HG03565 (cell line): ENCODE measurements around the gene RANBP3.
"Not testable (repeated sequence)": the region's sequence is repeated elsewhere in the genome, so short reads cannot be mapped to it uniquely, and the experiment has no call there.

Experiments
- ATAC-seq: cut with Tn5 transposase; IDR thresholded peaks from one replicate; pipeline ENCODE4 v1.9.1; 2021; ENCODE audit warnings: mild to moderate bottlenecking, moderate library complexity; ENCODE audit not compliant: unreplicated experiment

Gene RANBP3

GRCh38 chr19:6006896-6007295 lies 29.0 kb upstream of the RANBP3 start:
- ATAC-seq, result no peak

- ATAC-seq, result not testable (repeated sequence)
Measured at GRCh38 chr19:6006070-6006446, 28.1 kb upstream of the RANBP3 start.

- ATAC-seq, result no peak
Measured at GRCh38 chr19:6005321-6006069, 27.6 kb upstream of the RANBP3 start.

GRCh38 chr19:6003976-6004375 lies 26.0 kb upstream of the RANBP3 start:
- no peak for ATAC-seq

GRCh38 chr19:6002591-6002990 lies 24.7 kb upstream of the RANBP3 start:
- ATAC-seq, result no peak

- no peak for ATAC-seq
Measured at GRCh38 chr19:6000228-6000847, 22.4 kb upstream of the RANBP3 start.

- ATAC-seq, result no peak
Measured at GRCh38 chr19:5999693-6000092, 21.8 kb upstream of the RANBP3 start.

- ATAC-seq, result no peak
Measured at GRCh38 chr19:5997371-5997770, 19.4 kb upstream of the RANBP3 start.

GRCh38 chr19:5996623-5997320 lies 18.8 kb upstream of the RANBP3 start:
- ATAC-seq, result no peak

- ATAC-seq, result no peak
Measured at GRCh38 chr19:5996102-5996501, 18.2 kb upstream of the RANBP3 start.

GRCh38 chr19:5995606-5996005 lies 17.7 kb upstream of the RANBP3 start:
- ATAC-seq, result no peak

- no peak for ATAC-seq
Measured at GRCh38 chr19:5994405-5995165, 16.6 kb upstream of the RANBP3 start.

- no peak for ATAC-seq
Measured at GRCh38 chr19:5993648-5994358, 15.9 kb upstream of the RANBP3 start.

GRCh38 chr19:5993201-5993600 lies 15.3 kb upstream of the RANBP3 start:
- no peak for ATAC-seq

- no peak for ATAC-seq
Measured at GRCh38 chr19:5992756-5993155, 14.8 kb upstream of the RANBP3 start.

- no peak for ATAC-seq
Measured at GRCh38 chr19:5991244-5991838, 13.4 kb upstream of the RANBP3 start.

- no peak for ATAC-seq
Measured at GRCh38 chr19:5990289-5990797, 12.4 kb upstream of the RANBP3 start.

- ATAC-seq, result no peak
Measured at GRCh38 chr19:5989388-5990074, 11.6 kb upstream of the RANBP3 start.
